ENCODE results near the gene GRAMD1A.

- TF ChIP-seq EZH2 (IDR thresholded peaks at IDR 0.05; ENCODE audit: low read depth): no peak
- no peak for TF ChIP-seq CTCF (conservative IDR thresholded peaks at IDR 0.05)
Measured at GRCh38 chr19:35023428-35023827, 23.3 kb downstream of the GRAMD1A start.

All from PC-9 (cell line).